ENCODE measurements around the gene GSTM2.

DNA sequence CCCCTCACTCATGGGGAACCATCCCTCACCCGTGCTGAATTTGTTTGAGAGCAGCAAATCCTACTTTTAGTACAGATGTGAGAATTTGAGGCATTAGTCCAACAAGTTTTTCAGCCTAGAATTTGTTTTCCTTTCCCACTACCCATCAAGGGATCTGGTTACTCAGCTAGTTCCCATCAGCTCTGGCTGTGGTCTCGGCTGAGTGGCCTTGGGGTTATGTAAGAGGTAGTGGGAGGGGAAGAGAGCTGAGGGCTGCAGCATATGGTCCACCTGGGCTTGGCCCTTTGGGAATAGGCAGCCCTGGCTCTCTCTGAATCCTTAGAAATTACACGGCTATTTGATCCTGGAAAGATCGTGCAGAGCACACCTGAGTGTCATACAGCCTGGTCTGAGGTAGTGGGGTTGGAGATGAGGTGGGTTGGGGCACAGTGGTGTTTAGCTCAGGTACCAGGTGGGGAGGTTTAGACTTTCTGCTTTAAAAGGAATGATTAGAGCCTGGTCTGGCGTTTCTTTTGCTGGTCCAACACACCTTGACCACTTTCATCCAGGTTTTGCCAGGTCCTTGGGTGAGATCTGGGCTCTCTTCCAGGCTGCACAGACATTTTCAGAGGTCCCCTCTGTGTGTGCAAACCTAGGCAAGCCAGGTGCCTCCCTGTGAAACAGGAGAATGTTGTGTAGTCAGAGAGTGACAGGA is 7.7 kb upstream of the GSTM2 start:
- TF ChIP-seq, protein P1, sequence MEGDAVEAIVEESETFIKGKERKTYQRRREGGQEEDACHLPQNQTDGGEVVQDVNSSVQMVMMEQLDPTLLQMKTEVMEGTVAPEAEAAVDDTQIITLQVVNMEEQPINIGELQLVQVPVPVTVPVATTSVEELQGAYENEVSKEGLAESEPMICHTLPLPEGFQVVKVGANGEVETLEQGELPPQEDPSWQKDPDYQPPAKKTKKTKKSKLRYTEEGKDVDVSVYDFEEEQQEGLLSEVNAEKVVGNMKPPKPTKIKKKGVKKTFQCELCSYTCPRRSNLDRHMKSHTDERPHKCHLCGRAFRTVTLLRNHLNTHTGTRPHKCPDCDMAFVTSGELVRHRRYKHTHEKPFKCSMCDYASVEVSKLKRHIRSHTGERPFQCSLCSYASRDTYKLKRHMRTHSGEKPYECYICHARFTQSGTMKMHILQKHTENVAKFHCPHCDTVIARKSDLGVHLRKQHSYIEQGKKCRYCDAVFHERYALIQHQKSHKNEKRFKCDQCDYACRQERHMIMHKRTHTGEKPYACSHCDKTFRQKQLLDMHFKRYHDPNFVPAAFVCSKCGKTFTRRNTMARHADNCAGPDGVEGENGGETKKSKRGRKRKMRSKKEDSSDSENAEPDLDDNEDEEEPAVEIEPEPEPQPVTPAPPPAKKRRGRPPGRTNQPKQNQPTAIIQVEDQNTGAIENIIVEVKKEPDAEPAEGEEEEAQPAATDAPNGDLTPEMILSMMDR (IDR thresholded peaks at IDR 0.05; ENCODE audit: poor library complexity): no peak
- no peak for TF ChIP-seq EZH2 (IDR thresholded peaks at IDR 0.05; ENCODE audit: borderline replicate concordance)

All from hepatocyte (in vitro differentiated cells).